Activated CD4-positive, alpha-beta T cell treated with anti-CD3 and anti-CD28 coated beads, Interleukin-2, amount 50 U/mL, for 48 hours (primary cell): ENCODE data around the gene ARID1B.

Experiments used
- DNase-seq, 2 experiments: peaks; one replicate each; pipeline ENCODE4 v3.0.0-alpha.2; 2020

The ARID1B gene

GRCh38 chr6:156998794-156999330 is 221.7 kb downstream of the ARID1B start:
- no peak for DNase-seq

DNA sequence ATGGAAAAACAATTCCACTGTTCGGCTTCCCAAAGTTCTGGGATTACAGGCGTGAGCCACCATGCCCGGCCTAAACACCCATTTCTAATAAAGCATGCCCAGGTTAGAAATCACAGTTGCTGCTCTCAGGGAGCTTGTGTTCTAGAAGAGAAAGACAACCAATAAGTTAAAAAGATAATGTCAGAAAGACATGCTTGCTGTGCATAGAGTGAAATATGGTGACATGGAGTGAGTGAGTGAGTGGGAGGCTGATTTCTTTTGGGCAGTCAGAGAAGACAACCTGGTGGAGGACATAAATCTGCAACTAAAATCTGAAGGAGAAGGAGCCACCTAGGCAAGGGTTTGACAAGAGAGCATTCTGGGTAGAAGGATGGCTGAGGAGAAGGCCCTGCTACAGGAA is 222.6 kb downstream of the ARID1B start:
- DNase-seq, result no peak

DNA sequence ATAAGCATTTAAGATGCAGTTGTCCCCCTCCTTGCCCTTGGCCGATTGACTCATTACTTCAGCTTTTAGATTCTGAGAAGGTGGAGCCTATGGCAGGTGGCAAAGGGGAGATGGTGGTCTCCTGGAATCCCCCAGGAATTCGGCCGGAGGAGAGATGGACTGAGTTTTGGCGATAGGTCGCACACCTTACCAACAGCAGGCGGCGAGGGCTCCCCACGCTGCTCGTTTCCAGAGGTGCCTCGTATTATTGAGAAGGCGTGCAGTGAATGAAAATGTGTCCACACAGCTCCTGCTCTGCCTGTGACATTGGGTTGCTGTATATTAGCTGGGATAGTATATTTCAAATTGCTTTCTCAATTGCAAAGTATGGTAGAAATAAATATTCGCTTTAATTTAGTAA is 224.5 kb downstream of the ARID1B start:
- no peak for DNase-seq

GRCh38 chr6:157002774-157003173 is 225.6 kb downstream of the ARID1B start:
- no peak for DNase-seq

GRCh38 chr6:157005940-157006339 is 228.8 kb downstream of the ARID1B start:
- DNase-seq, result no peak

GRCh38 chr6:157008568-157008967 is 231.4 kb downstream of the ARID1B start:
- no peak for DNase-seq

GRCh38 chr6:157012355-157012754 is 235.2 kb downstream of the ARID1B start:
- no peak for DNase-seq

DNA sequence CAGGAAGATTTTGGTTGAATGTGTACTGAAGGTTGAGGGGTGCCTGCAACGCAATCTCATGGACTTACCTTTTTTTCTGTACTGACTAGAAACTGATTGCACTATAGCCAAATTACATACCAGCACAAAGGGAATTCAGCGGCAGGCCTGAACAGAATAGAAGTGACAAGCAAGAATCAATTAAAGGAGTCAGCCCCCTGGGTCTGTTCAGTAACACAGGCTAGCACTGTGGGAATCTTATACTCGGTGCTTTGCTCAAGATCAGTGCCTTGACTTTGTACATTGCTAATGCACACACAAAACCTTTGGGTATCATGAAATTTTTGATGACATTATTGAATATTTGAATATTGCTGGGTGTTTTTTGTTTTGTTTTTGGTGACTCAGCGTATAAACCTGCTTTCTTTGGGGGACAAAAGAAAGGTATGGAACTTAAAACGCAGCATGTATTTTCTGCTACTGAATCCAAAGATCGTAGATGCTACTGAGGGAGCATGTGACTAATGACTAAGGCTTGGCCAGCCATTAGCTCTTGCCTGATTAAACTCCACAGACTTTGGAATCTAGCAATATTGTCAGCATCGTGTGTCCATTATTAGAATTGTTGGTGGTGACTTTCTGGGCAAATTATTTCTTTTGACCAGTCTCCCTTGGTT is 236.6 kb downstream of the ARID1B start:
- no peak for DNase-seq

DNA sequence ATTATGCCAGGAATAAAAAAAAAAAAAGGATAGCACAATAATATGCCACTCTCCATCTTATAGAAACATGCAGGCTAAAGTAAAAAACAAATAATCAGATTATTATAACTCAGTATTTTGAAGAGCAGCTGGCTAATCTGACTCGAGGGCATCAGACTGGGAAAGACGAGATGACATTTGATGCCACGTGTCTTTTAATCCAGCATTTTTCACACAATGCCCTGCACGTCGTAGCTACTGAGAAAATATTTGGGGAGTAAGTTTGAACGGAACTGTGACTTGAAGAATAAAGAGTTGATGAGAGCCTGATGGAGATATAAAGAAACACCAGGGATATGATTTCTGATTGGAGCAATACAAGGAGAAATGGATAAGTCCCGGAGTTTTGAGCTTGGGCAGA is 237.7 kb downstream of the ARID1B start:
- DNase-seq, result no peak

DNA sequence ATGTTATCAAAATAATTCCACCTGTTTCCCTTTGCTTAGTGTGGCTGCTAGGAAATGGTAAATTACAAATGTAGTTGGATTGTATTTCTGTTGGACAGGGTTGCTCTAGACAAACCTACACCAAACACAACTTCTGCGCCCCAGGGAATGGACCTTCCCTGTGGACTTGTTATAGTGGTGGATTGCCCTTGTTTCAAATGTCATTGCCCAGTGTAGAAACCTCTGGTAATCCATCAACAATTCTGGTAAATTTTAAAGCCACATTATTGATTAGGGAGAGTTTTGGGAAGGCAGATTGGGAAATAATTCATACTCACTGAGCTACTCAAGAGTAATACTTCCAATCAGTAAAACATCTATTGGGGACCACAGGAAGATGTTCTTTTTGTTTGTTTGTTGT is 239.8 kb downstream of the ARID1B start:
- no peak for DNase-seq

DNA sequence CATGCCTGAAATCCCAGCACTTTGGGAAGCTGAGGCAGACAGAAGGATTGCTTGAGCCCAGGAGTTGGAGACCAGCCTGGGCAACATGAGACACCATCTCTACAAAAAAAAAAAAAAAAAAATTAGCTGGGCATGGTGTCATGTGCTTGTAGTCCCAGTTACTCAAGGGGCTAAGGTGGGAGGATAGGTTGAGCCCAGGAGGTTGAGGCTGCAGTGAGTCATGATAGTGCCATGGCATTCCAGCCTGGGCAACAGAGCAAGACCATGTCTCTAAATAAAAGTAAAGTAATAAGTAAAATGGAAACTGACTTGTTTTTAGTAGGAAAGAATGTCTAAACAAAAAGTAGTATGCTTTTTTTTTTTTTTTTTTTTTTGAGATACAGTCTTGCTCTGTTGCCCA is 240.7 kb downstream of the ARID1B start:
- no peak for DNase-seq

- no peak for DNase-seq
Observed at GRCh38 chr6:157019115-157019641, 242.0 kb downstream of the ARID1B start.

DNA sequence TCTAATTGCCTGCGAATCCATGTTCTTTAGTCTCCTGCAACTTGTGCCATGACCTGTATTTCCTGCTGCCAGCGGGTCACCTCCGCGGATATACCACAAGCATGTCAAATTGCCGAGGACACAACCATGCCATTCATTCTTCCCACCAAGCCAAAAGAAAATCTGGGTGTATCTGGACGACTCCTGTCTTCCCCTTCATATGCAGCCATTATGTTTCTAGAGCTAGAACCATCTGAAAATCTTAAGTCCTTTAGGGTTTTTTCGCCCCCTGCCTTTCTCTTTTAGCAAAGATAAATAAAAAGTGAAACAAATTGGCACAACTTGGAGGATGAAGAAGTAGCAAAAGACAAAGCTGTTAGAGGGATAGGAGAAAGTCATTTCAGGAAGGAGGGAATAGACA is 242.6 kb downstream of the ARID1B start:
- DNase-seq, result no peak

DNA sequence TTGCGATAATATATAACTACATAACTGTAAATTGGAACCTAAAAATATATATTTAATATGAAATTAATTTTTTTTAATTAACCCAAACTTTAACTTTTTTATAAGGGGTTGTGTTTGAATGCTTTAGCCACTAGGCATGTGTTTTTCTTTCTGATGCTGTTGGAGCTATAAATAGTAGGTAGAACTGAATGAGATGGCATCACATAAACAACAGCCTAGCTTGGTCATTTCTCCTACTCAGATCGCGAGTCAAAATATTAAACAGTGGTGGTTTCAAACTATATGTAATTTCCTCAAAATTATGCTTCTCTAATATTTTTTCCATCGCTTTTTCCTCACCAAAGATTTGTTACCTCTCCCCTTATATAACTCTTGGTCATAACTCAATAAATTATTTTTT is 243.2 kb downstream of the ARID1B start:
- DNase-seq, result no peak

- peak; percentile 66 to 70 for DNase-seq
Observed at GRCh38 chr6:157020881-157021343, 243.7 kb downstream of the ARID1B start.

GRCh38 chr6:157021344-157021992 is 244.3 kb downstream of the ARID1B start:
- DNase-seq, result peak; percentile 84 to 90

GRCh38 chr6:157021993-157022740 is 245.0 kb downstream of the ARID1B start:
- peak; percentile 80 to 82 for DNase-seq

GRCh38 chr6:157023958-157024357 is 246.8 kb downstream of the ARID1B start:
- no peak for DNase-seq

- no peak for DNase-seq
Observed at GRCh38 chr6:157024745-157025144, 247.6 kb downstream of the ARID1B start.

DNA sequence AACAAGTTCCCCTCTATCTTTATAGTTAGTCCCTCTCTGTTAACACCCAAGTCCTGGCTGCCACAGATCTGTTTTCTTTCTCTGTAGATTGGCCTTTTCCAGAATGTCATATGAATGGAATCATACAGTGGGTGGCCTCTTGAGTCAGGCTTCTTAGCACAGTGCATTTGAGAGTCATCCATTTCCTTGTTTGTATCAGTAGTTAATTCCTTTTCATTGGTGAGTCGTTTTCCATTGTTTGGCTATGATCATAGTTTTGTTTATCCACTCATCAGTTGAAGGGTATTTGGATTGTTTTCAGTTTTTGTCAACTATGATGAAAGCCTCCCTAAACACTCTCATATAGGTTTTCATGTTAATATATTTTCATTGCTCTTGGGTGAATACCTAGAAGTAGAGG is 248.3 kb downstream of the ARID1B start:
- DNase-seq, result no peak

DNA sequence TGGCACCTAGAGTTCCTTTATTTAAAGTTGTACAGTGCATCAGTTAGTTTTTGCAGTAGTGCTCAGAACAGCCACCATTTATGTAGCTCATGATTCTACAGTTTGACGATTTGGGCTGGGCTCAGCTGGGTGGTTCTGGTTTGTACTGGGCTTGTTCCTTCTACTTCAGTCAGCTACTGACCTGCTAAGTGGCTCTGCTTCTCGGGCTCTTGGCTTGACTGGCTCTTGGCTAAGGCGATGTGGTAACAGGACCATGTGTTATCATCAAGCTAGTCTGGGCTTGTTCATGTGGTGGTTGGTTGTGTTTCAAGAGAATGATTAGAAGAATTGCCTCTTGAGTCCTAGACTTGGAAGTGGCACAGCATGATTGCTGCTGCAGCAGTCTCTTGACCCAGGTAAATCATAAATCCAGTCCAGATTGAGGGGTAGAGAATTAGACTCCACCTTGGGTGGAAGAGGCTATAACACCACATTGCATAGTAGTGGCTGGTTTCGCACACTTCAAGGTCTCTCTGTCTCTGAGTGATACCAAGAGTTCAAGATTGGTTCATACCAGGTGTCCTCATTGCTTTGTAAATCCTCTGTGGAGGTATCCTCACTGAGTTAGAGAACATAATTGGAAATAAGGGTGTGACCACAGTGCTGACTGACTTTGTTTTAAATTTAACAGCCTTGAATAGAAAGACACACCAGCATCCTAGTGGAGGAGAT is 253.0 kb downstream of the ARID1B start:
- no peak for DNase-seq

DNA sequence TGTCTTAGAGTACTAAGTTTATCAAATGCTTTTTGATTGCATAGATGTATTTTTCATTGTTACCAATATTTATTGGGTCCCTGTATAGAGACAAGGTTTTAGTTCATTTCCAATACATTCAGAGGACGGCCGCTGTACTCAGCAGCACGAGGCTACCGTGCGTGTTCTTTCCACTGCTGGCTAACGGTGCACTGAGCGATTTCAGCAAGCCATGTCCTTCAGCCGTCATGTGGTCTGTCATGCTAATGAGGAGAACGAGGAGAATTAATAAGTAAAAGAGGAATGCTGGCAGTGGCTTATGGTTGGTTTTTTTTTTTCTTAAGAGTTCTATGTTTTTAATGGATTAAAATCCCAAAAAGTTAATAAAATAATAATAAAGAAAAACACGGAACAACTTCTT is 253.6 kb downstream of the ARID1B start:
- no peak for DNase-seq

GRCh38 chr6:157032923-157033322 is 255.7 kb downstream of the ARID1B start:
- DNase-seq, result no peak
